ENCODE data around the gene ARHGAP6. TPM values are rescaled to one million over a fixed set of nuclear protein-coding genes. Genes with fewer than 3 reads are reported as not detected.

Gene ARHGAP6
- total RNA-seq, 1 experiment from 2014 or later, result not detected

GRCh38 chrX:11670316-11670715 is 4.6 kb upstream of the ARHGAP6 start:
- no peaks in the 10 kb centered on the region for H3K4me1 Mint-ChIP-seq (ENCODE audit: insufficient read depth, unreplicated experiment)

GRCh38 chrX:11666952-11667685 is 1.4 kb upstream of the ARHGAP6 start:
- Mint-ChIP-seq H3K27ac (ENCODE audit: low read depth, unreplicated experiment) (no peak overlapping the region), H3K36me3 (ENCODE audit: insufficient read depth, unreplicated experiment) (no peaks in the 10 kb centered on the region), H3K9me3 (ENCODE audit: unreplicated experiment) (no peaks in the 10 kb centered on the region), H3K27me3 (ENCODE audit: insufficient read depth, unreplicated experiment) (peaks cover 79% of the 10 kb centered on the region), H3K4me3 (ENCODE audit: unreplicated experiment) (no peak overlapping the region), H3K4me1 (ENCODE audit: insufficient read depth, unreplicated experiment) (no peaks in the 10 kb centered on the region)
- no peak for TF ChIP-seq CTCF (IDR thresholded peaks at IDR 0.05; ENCODE audit: unreplicated experiment)
- ChIA-PET POLR2A (no interaction called here), CTCF (interaction anchor here (0.6 kb wide), 1 partner anchor 12 kb away, joined by 3 read pairs; no protein-coding TSS in a partner anchor)
- no TSS peak for BruUV-seq (replicated peaks)
- no peak for DNase-seq (ENCODE audit: unreplicated experiment)
- intact Hi-C loops (cut with micrococcal nuclease), result no loop called here

More at GRCh38 chrX:11670316-11670715, 4.6 kb upstream of the ARHGAP6 start:
- TF ChIP-seq CTCF (IDR thresholded peaks at IDR 0.05; ENCODE audit: unreplicated experiment), result no peak
- Mint-ChIP-seq H3K4me3 (ENCODE audit: unreplicated experiment) (no peak overlapping the region), H3K27me3 (ENCODE audit: insufficient read depth, unreplicated experiment) (peaks cover 87% of the 10 kb centered on the region), H3K27ac (ENCODE audit: low read depth, unreplicated experiment) (no peak overlapping the region), H3K36me3 (ENCODE audit: insufficient read depth, unreplicated experiment) (no peaks in the 10 kb centered on the region), H3K9me3 (ENCODE audit: unreplicated experiment) (no peaks in the 10 kb centered on the region)
- intact Hi-C loops (cut with micrococcal nuclease), result no loop called here
- no TSS peak for BruUV-seq (replicated peaks)
- DNase-seq (ENCODE audit: unreplicated experiment), result no peak
- CTCF ChIA-PET, result interaction anchor here (0.6 to 1.2 kb wide), 2 partner anchors 10 to 17 kb away, joined by 3 to 5 read pairs; no protein-coding TSS in a partner anchor
- POLR2A ChIA-PET, result no interaction called here

- Mint-ChIP-seq H3K9me3 (ENCODE audit: unreplicated experiment) (no peaks in the 10 kb centered on the region), H3K4me3 (ENCODE audit: unreplicated experiment) (no peak overlapping the region), H3K4me1 (ENCODE audit: insufficient read depth, unreplicated experiment) (no peaks in the 10 kb centered on the region), H3K27me3 (ENCODE audit: insufficient read depth, unreplicated experiment) (peaks cover 78% of the 10 kb centered on the region), H3K27ac (ENCODE audit: low read depth, unreplicated experiment) (no peak overlapping the region), H3K36me3 (ENCODE audit: insufficient read depth, unreplicated experiment) (no peaks in the 10 kb centered on the region)
- intact Hi-C loops (cut with micrococcal nuclease), result no loop called here
- TF ChIP-seq CTCF (IDR thresholded peaks at IDR 0.05; ENCODE audit: unreplicated experiment), result no peak
- CTCF ChIA-PET, result interaction anchor here (1.0 kb wide), 1 partner anchor 16 kb away, joined by 5 read pairs; no protein-coding TSS in a partner anchor
- no peak for DNase-seq (ENCODE audit: unreplicated experiment)
- BruUV-seq (replicated peaks), result no TSS peak
- POLR2A ChIA-PET, result no interaction called here
These were observed 444 bp upstream of the ARHGAP6 start for GRCh38 chrX:11666164-11666563.

- H3K4me3 Mint-ChIP-seq (ENCODE audit: unreplicated experiment), result peak overlapping the region; percentile 66
- POLR2A ChIA-PET, result no interaction called here
- no peak for TF ChIP-seq CTCF (IDR thresholded peaks at IDR 0.05; ENCODE audit: unreplicated experiment)
- H3K4me1 Mint-ChIP-seq (ENCODE audit: insufficient read depth, unreplicated experiment), result no peaks in the 10 kb centered on the region
- CTCF ChIA-PET, result interaction anchor here (0.6 kb wide), 2 partner anchors 74 to 1490 kb away, joined by 3 read pairs; no protein-coding TSS in a partner anchor
- H3K27me3 Mint-ChIP-seq (ENCODE audit: insufficient read depth, unreplicated experiment), result peaks cover 83% of the 10 kb centered on the region
- H3K27ac Mint-ChIP-seq (ENCODE audit: low read depth, unreplicated experiment), result no peak overlapping the region
- intact Hi-C loops (cut with micrococcal nuclease), result no loop called here
- H3K9me3 Mint-ChIP-seq (ENCODE audit: unreplicated experiment), result no peaks in the 10 kb centered on the region
- BruUV-seq (replicated peaks), result no TSS peak
- H3K36me3 Mint-ChIP-seq (ENCODE audit: insufficient read depth, unreplicated experiment), result peaks cover under 1% of the 10 kb centered on the region
- DNase-seq (ENCODE audit: unreplicated experiment), result no peak
These were observed 1.2 kb downstream of the ARHGAP6 start for GRCh38 chrX:11664211-11665167.

All from MCF 10A (cell line).